Thyroid gland (tissue), 4 donors: ENCODE data around the gene PDXP. TPM values are rescaled to one million over a fixed set of nuclear protein-coding genes. Genes with fewer than 3 reads are reported as not detected.
A peak's percentile ranks its signal among the peaks of the same experiment; 100 is the strongest.

Experiments used
- DNase-seq, 2 donors: peaks; one replicate each; pipeline ENCODE4 v3.0.0-alpha.2; 2019
- H3K27ac ChIP-seq, 3 donors: fragments of 200-600 bp; sonication (generic); 1 replicate in 2 of 3; 2 replicates in 1 of 3; pipeline ENCODE4 v1.5.1; 2016 to 2019; ENCODE audit warnings: mild to moderate bottlenecking in 1 of 3, moderate library complexity in 1 of 3
- H3K27me3 ChIP-seq: fragments of 200-600 bp; sonication (generic); one replicate; pipeline ENCODE4 v1.5.1; 2019
- H3K36me3 ChIP-seq, 2 donors: fragments of 200-600 bp; sonication (generic); one replicate each; pipeline ENCODE4 v1.5.1; 2016 to 2019
- H3K4me1 ChIP-seq, 2 donors: fragments of 200-600 bp; sonication (generic); one replicate each; pipeline ENCODE4 v1.5.1; 2017 to 2019
- H3K4me3 ChIP-seq, 3 donors: fragments of 200-600 bp; sonication (generic); replicated peaks in 1 of 3; 1 replicate in 2 of 3; 2 replicates in 1 of 3; pipeline ENCODE4 v1.5.1; 2016; ENCODE audit warnings: mild to moderate bottlenecking in 1 of 3
- H3K9me3 ChIP-seq: fragments of 200-600 bp; sonication (generic); one replicate; pipeline ENCODE4 v1.5.1; 2017
- POLR2A ChIP-seq, 2 donors: fragments of 450-650 bp; IDR thresholded peaks; one replicate each; pipeline ENCODE4 v1.6.1; 2017; ENCODE audit warnings: antibody characterized with exemption in 2 of 2, mild to moderate bottlenecking in 2 of 2, moderate library complexity in 1 of 2
- WGBS, 2 donors: methylation state at CpG; one replicate each; pipeline ENCODE4 v1.1.5; 2017; 5-methylcytosine and 5-hydroxymethylcytosine counted together
- intact Hi-C: fragments of 100-400 bp; cut with DNase I; formaldehyde crosslinking; loops from one replicate; pipeline ENCODE4 v1.15.1; 2023
- total RNA-seq, 4 donors: library from RNA; depleted of rRNA; stranded (reverse); fragments of >200 nt; gene quantifications; one replicate each; pipeline ENCODE4 v1.2.3, GENCODE V29; 2016
- TF ChIP-seq, protein P1 (sequence below), 6 experiments: fragments of 200-600 bp in 3 of 6; fragments of 450-650 bp in 3 of 6; sonication (generic) in 3 of 6; IDR thresholded peaks; one replicate each; pipeline ENCODE4 v1.5.1; 2016 to 2019; ENCODE audit warnings: antibody characterized with exemption in 6 of 6, mild to moderate bottlenecking in 2 of 6, inconsistent platforms in 1 of 6, moderate library complexity in 1 of 6

PDXP gene
- total RNA-seq, 4 donors from 2014 or later: 4.2 to 15.8 (median 12.3) TPM

DNA sequence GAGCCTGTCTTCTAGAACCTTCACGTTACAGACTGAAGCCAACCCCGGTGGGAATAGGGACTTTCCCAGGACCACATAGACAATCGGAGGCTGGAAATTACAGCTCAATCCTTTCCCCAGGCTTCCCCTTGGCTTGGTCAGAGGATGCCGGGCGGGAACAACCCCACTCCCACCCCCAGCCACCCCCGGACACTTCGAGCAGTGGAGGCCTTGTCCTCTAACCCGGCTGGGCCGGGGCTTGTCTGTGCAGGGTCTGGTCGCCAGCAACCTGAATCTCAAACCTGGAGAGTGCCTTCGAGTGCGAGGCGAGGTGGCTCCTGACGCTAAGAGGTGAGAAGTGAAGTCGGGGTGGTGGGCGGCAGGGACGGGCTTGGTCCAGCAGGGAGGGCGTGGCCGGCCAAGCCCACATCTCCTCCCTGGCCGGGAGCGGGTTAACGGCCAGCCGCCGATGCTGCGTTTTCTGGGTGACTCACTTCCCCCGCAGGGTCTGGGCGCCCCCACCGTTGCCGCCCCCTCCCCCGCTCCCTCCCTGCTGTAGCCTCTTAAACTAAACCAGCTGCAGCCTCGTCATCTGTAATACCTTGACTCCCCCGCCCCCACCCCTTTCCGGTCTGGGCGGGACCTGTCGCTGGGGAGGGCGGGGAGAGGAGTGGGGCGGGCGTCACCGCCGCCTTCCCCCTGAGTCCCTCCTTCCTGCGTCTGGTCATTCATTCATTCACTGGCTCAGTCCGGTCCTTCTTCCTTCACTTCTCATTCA is 18.4 kb downstream of the PDXP start:
- Histone ChIP-seq H3K4me3 (peak overlapping the region in 1 of 3 donors; percentile 28), H3K27ac (peak overlapping the region; percentile 79 to 92 (median 88)), H3K9me3 (no peaks in the 10 kb centered on the region), H3K4me1 (peaks cover 27 to 45% of the 10 kb centered on the region in 2 donors), H3K27me3 (no peaks in the 10 kb centered on the region), H3K36me3 (no peaks in the 10 kb centered on the region)
- intact Hi-C loops: loop anchor here (5.0 to 10.0 kb wide), 2 partner anchors 50 to 118 kb away; no protein-coding TSS in a partner anchor
- peak; percentile 84 to 85 for DNase-seq
- TF ChIP-seq POLR2A (IDR thresholded peaks at IDR 0.05): no peak
- TF ChIP-seq, protein P1, sequence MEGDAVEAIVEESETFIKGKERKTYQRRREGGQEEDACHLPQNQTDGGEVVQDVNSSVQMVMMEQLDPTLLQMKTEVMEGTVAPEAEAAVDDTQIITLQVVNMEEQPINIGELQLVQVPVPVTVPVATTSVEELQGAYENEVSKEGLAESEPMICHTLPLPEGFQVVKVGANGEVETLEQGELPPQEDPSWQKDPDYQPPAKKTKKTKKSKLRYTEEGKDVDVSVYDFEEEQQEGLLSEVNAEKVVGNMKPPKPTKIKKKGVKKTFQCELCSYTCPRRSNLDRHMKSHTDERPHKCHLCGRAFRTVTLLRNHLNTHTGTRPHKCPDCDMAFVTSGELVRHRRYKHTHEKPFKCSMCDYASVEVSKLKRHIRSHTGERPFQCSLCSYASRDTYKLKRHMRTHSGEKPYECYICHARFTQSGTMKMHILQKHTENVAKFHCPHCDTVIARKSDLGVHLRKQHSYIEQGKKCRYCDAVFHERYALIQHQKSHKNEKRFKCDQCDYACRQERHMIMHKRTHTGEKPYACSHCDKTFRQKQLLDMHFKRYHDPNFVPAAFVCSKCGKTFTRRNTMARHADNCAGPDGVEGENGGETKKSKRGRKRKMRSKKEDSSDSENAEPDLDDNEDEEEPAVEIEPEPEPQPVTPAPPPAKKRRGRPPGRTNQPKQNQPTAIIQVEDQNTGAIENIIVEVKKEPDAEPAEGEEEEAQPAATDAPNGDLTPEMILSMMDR (IDR thresholded peaks at IDR 0.05): no peak
- 4 to 12% methylated on average over 16 to 22 of the region's 42 CpGs for WGBS, 2 donors

DNA sequence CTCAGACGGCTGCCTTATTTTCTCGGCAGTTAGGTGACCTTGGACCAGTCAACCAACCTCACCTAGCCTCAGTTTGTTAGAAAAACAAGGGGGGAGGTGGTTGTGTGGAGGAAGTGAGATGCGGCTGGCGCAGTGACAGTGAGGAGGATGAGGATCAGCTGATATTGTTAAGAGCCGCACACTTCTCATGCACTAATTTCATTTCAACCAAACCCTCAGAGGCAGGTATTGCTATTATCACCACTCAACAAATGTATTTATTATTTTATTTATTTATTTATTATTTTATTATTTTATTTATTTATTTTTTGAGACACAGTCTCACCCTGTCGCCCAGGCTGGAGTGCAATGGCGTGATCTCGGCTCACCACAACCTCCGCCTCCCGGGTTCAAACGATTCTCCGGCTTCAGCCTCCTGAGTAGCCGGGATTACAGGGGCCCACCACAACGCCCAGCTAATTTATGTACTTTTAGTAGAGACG is 19.0 kb downstream of the PDXP start:
- Histone ChIP-seq H3K36me3 (no peaks in the 10 kb centered on the region), H3K27me3 (no peaks in the 10 kb centered on the region), H3K4me3 (peak overlapping the region in 1 of 3 donors; percentile 28), H3K4me1 (peaks cover 27 to 45% of the 10 kb centered on the region in 2 donors), H3K9me3 (no peaks in the 10 kb centered on the region), H3K27ac (peak overlapping the region in 1 of 3 donors; percentile 88)
- WGBS, 2 donors: 73 to 75% methylated on average over 15 of the region's 15 CpGs
- DNase-seq: no peak
- no peak for TF ChIP-seq POLR2A (IDR thresholded peaks at IDR 0.05)
- TF ChIP-seq, protein P1 (IDR thresholded peaks at IDR 0.05): no peak
- intact Hi-C loops: loop anchor here (5.0 to 10.0 kb wide), 2 partner anchors 50 to 117 kb away; no protein-coding TSS in a partner anchor

DNA sequence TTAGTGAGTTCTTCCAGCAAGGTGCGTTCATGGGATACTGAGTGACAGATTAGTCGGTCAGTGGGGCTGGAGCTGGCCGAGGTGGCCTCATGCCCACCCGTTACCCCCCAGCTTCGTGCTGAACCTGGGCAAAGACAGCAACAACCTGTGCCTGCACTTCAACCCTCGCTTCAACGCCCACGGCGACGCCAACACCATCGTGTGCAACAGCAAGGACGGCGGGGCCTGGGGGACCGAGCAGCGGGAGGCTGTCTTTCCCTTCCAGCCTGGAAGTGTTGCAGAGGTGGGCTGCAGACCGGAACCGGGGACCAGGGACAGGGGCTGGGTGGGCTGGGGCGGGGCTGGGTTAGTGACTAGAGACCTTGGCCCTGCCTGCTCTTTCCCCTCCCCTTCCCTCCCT is 19.8 kb downstream of the PDXP start:
- Histone ChIP-seq H3K27me3 (no peaks in the 10 kb centered on the region), H3K4me1 (peaks cover 27 to 45% of the 10 kb centered on the region in 2 donors), H3K9me3 (no peaks in the 10 kb centered on the region), H3K36me3 (no peaks in the 10 kb centered on the region), H3K4me3 (no peak overlapping the region), H3K27ac (no peak overlapping the region)
- DNase-seq: no peak
- TF ChIP-seq, protein P1 (IDR thresholded peaks at IDR 0.05): no peak
- no peak for TF ChIP-seq POLR2A (IDR thresholded peaks at IDR 0.05)
- 37 to 52% methylated on average over 4 to 12 of the region's 18 CpGs for WGBS, 2 donors
- intact Hi-C loops: loop anchor here (5.0 to 10.0 kb wide), 2 partner anchors 51 to 116 kb away; no protein-coding TSS in a partner anchor

DNA sequence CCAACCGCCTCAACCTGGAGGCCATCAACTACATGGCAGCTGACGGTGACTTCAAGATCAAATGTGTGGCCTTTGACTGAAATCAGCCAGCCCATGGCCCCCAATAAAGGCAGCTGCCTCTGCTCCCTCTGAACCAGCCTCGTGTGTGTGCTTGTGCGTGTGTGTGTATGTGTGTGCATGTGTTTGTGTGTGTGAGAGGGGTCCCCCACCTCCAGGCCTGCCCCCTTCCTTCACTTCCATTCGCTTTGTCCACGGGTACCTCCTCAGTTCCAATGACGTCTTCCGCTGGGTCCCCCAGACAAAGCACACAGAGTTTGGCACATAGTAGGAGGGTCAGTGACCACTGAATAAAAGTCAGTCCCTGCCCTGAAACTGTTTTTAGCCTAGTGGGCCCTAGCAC is 21.1 kb downstream of the PDXP start:
- DNase-seq: no peak
- Histone ChIP-seq H3K9me3 (no peaks in the 10 kb centered on the region), H3K4me1 (peaks cover 22 to 36% of the 10 kb centered on the region in 2 donors), H3K27me3 (no peaks in the 10 kb centered on the region), H3K4me3 (no peak overlapping the region), H3K36me3 (no peaks in the 10 kb centered on the region), H3K27ac (no peak overlapping the region)
- intact Hi-C loops: loop anchor here (5.0 to 10.0 kb wide), 2 partner anchors 52 to 115 kb away; no protein-coding TSS in a partner anchor
- no peak for TF ChIP-seq POLR2A (IDR thresholded peaks at IDR 0.05)
- TF ChIP-seq, protein P1 (IDR thresholded peaks at IDR 0.05): no peak
- WGBS, 2 donors: 86 to 90% methylated on average over 7 to 8 of the region's 8 CpGs
